K562 (cell line): ENCODE results near the gene CD68. TPM values are rescaled to one million over a fixed set of nuclear protein-coding genes. Genes with fewer than 3 reads are reported as not detected.

Experiments used
- BRF2 ChIP-seq: IDR thresholded peaks from 3 replicates; pipeline ENCODE4 v1.6.1; 2011; ENCODE audit warnings: borderline replicate concordance, mild to moderate bottlenecking; ENCODE audit not compliant: insufficient read length, insufficient read depth
- CREB1 ChIP-seq, 2 experiments: sonication (generic) in 1 of 2; formaldehyde crosslinking in 1 of 2; IDR thresholded peaks; 2 replicates each; pipeline versions ENCODE4 v1.6.1 to v1.8.0; 2012 to 2022; ENCODE audit warnings: inconsistent platforms in 1 of 2, mild to moderate bottlenecking in 1 of 2, missing genetic modification reagents in 1 of 2, moderate library complexity in 1 of 2
- EP400 ChIP-seq: fragments of 450-650 bp; IDR thresholded peaks from 2 replicates; pipeline ENCODE4 v1.6.1; 2017; ENCODE audit warnings: antibody characterized with exemption, mild to moderate bottlenecking, moderate library complexity
- FOXP4 ChIP-seq: sonication (generic); formaldehyde crosslinking; IDR thresholded peaks from 2 replicates; pipeline ENCODE4 v1.8.0; 2022; ENCODE audit warnings: mild to moderate bottlenecking, missing genetic modification reagents, borderline replicate concordance
- GTF2F1 ChIP-seq: IDR thresholded peaks from 2 replicates; pipeline ENCODE4 v1.6.1; 2011; ENCODE audit warnings: low read depth, low read length, improper control_type of control experiment
- JUND ChIP-seq, 2 experiments: IDR thresholded peaks; 2 replicates in 1 of 2; 3 replicates in 1 of 2; pipeline ENCODE4 v1.6.1; 2011; ENCODE audit warnings: borderline replicate concordance in 2 of 2, low read depth in 2 of 2, low read length in 2 of 2, improper control_type of control experiment in 1 of 2, missing biosample characterization in 1 of 2, missing genetic modification characterization in 1 of 2, missing genetic modification reagents in 1 of 2
- MBD2 ChIP-seq: sonication (generic); IDR thresholded peaks from 2 replicates; pipeline ENCODE4 v1.6.1; 2016; ENCODE audit warnings: low read depth, borderline replicate concordance
- NFXL1 ChIP-seq: fragments of 450-650 bp; formaldehyde crosslinking; IDR thresholded peaks from 2 replicates; pipeline ENCODE4 v1.4.0; 2021; ENCODE audit warnings: mild to moderate bottlenecking
- NR3C1 ChIP-seq: sonication (generic); formaldehyde crosslinking; IDR thresholded peaks from 2 replicates; pipeline ENCODE4 v1.8.1; 2022; ENCODE audit warnings: missing genetic modification reagents
- RBM14 ChIP-seq: fragments of 200-400 bp; formaldehyde crosslinking; IDR thresholded peaks from 2 replicates; pipeline ENCODE4 v1.6.1; 2018; ENCODE audit warnings: low read depth, mild to moderate bottlenecking, low read length, moderate library complexity, borderline replicate concordance; ENCODE audit not compliant: insufficient read depth
- RBM17 ChIP-seq: fragments of 200-400 bp; formaldehyde crosslinking; IDR thresholded peaks from 2 replicates; pipeline ENCODE4 v1.6.1; 2017; ENCODE audit warnings: low read depth, mild to moderate bottlenecking, low read length, borderline replicate concordance
- STAT5B ChIP-seq: fragments of 250-450 bp; sonication (Bioruptor Pico); IDR thresholded peaks from 2 replicates; pipeline ENCODE4 v1.8.0; 2021; ENCODE audit warnings: mild to moderate bottlenecking, inconsistent platforms
- SUPT5H ChIP-seq: fragments of 450-650 bp; IDR thresholded peaks from 2 replicates; pipeline ENCODE4 v1.6.1; 2016
- THAP12 ChIP-seq: fragments of 250-450 bp; sonication (Bioruptor Pico); IDR thresholded peaks from 2 replicates; pipeline ENCODE4 v1.9.0; 2021; ENCODE audit warnings: mild to moderate bottlenecking, inconsistent platforms
- THRAP3 ChIP-seq: fragments of 450-650 bp; IDR thresholded peaks from 2 replicates; pipeline ENCODE4 v1.6.1; 2016; ENCODE audit warnings: mild to moderate bottlenecking, inconsistent platforms, borderline replicate concordance
- USF1 ChIP-seq: sonication (generic); formaldehyde crosslinking; IDR thresholded peaks from 2 replicates; pipeline ENCODE4 v1.9.0; 2022; ENCODE audit warnings: mild to moderate bottlenecking, missing genetic modification reagents
- ZBTB12 ChIP-seq: fragments of 250-450 bp; sonication (Bioruptor Pico); IDR thresholded peaks from 2 replicates; pipeline ENCODE4 v1.4.0; 2020
- ZBTB17 ChIP-seq: fragments of 450-650 bp; formaldehyde crosslinking; IDR thresholded peaks from 2 replicates; pipeline ENCODE4 v1.4.0; 2020; ENCODE audit warnings: mild to moderate bottlenecking
- ZNF778 ChIP-seq: fragments of 450-650 bp; formaldehyde crosslinking; IDR thresholded peaks from 2 replicates; pipeline ENCODE4 v1.4.0; 2020; ENCODE audit warnings: mild to moderate bottlenecking, moderate library complexity
- polyA plus RNA-seq, 8 experiments: library from polyadenylated mRNA; depleted of rRNA in 4 of 8; stranded (reverse) in 5 of 8; unstranded in 3 of 8; fragments of >200 nt; fragmentation: Nextera tagmentation in 2 of 8; fragmentation: Illumina TruSeq in 1 of 8; extraction: Ambion mirVana in 2 of 8; extraction: Trizol in 1 of 8; gene quantifications; 2 replicates each; pipeline versions ENCODE4 v1.2.1 to v1.2.3, GENCODE V29; 2011 to 2014; ENCODE audit warnings: inconsistent platforms in 1 of 8, missing spikeins in 1 of 8
- total RNA-seq, 7 experiments: library from RNA; depleted of rRNA in 6 of 7; stranded (reverse); fragments of >200 nt in 6 of 7; fragmentation: Illumina TruSeq in 2 of 7; extraction: Trizol in 2 of 7; gene quantifications; 2 replicates each; pipeline versions ENCODE4 v1.2.1 to v1.2.3, GENCODE V29; 2011 to 2021; ENCODE audit warnings: low replicate concordance in 1 of 7

Gene CD68
- total and polyA plus RNA-seq, 9 of the 15 experiments (the other 6 are each of a cell fraction or from before 2014, with no cell fraction given) = 28.2 to 89.8 (median 37.7) TPM

- no peak for TF ChIP-seq ZBTB12
- 0 out of 2 replicates have a peak, but pooled peaks have one; percentile 28 for TF ChIP-seq JUND (IDR thresholded peaks at IDR 0.05; ENCODE audit: borderline replicate concordance, low read depth, low read length)
- TF ChIP-seq JUND (tag; IDR thresholded peaks at IDR 0.05; ENCODE audit: borderline replicate concordance, low read depth, low read length) = no peak
- no peak for TF ChIP-seq EP400
- TF ChIP-seq THRAP3 = no peak
- TF ChIP-seq FOXP4 (CRISPR knock-in tag) = no peak
- no peak for TF ChIP-seq USF1 (CRISPR knock-in tag)
- TF ChIP-seq ZNF778 (CRISPR knock-in tag) = no peak
- TF ChIP-seq MBD2 = peak; percentile 35; the same call in 1 of the 2 replicates
- no peak for TF ChIP-seq NFXL1
- TF ChIP-seq STAT5B (CRISPR knock-in tag) = no peak
- TF ChIP-seq RBM17 = no peak
- peak; percentile 84 for TF ChIP-seq THAP12
- no peak for TF ChIP-seq RBM14
- TF ChIP-seq SUPT5H = no peak
- no peak for TF ChIP-seq BRF2
- no peak for TF ChIP-seq ZBTB17 (CRISPR knock-in tag)
- no peak for TF ChIP-seq NR3C1
- no peak for TF ChIP-seq GTF2F1
- 0 out of 2 replicates have a peak, but pooled peaks have one; percentile 23 for TF ChIP-seq CREB1 (IDR thresholded peaks at IDR 0.05)
- TF ChIP-seq CREB1 (CRISPR knock-in tag; IDR thresholded peaks at IDR 0.05) = peak; percentile 68; the same call in 1 of the 2 replicates
These were observed 35.2 kb downstream of the CD68 start, which contains the start of gene FXR2 (continued) for GRCh38 chr17:7614425-7615264.
